HG02938 (cell line): ENCODE measurements around the gene AIRE.

Source experiments
- ATAC-seq: cut with Tn5 transposase; IDR thresholded peaks from one replicate; pipeline ENCODE4 v1.9.1; 2021; ENCODE audit warnings: mild to moderate bottlenecking, moderate library complexity; ENCODE audit not compliant: unreplicated experiment

Gene AIRE

GRCh38 chr21:44303490-44303981 lies 17.9 kb downstream of the AIRE start:
- no peak for ATAC-seq

DNA sequence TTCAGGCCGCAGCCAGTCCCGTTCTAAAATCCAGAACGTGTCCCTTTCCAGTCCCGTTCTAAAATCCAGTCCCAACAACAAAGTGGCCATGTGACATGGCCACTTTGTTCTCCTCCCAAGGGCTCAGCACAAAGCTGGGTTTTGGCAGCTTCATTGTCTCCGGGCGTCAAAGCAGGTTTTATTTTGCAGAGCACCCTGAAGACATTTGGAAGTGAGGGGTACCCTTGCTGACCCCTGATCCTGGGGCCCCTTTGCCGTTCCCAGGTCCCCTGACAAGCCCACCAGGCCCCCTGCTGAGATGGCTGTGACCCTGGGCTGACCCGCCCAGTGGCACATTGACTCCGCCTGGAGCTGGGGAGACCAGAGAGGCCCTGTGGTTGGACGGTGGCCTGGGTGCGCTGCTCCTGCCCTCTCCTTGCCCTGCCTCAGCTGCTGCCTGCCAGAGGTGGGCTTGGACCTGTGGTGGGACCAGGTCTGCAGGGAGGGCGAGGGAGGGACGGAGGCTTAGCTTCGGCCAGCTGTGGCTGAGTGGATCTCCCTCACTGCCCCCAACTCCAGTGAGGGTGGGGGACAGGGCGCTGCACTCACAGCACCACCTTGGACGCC lies 18.4 kb downstream of the AIRE start:
- no peak for ATAC-seq

GRCh38 chr21:44304877-44305293 lies 19.2 kb downstream of the AIRE start:
- no peak for ATAC-seq

- ATAC-seq = no peak
Observed at GRCh38 chr21:44305691-44306090, 20.0 kb downstream of the AIRE start.

GRCh38 chr21:44306936-44307704 lies 21.4 kb downstream of the AIRE start:
- no peak for ATAC-seq

GRCh38 chr21:44310628-44311507 lies 25.2 kb downstream of the AIRE start:
- no peak for ATAC-seq

- no peak for ATAC-seq
Observed at GRCh38 chr21:44312089-44312488, 26.4 kb downstream of the AIRE start.

DNA sequence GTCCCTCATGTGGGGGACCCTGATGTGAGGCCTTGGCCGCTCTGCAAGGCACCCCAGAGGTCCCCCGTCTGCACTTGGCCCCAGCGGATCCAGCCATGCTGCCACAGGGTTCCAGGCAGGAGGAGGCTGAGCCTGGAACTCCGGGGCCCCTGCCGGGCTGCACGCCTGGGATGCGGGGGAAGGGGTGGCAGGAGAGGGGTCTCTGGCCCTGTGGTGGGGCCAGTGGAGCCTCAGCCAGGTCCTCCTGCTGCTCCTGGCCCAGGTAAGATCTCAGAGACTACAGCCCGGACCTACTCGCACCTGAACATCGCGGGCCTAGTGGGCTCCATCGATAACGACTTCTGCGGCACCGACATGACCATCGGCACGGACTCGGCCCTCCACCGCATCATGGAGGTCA lies 27.0 kb downstream of the AIRE start:
- ATAC-seq = no peak

DNA sequence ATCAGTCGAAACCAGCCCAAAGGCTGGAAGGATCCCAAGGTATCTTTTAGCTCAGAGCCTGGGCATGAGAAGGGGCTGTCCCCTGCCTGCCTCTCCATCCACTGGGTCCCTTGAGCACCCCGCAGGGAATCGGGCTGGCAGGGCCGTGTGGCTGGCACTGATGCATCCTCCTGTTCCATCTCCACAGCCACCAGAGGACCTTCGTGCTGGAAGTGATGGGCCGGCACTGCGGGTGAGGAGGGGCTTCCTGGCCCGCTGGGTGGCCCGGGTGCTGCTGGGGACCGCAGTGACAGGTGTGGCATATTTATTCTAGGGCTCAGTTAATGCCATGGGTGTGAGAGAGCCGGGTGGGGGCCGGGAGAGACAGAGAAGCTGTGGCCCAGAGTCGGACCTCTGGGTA lies 27.8 kb downstream of the AIRE start:
- no peak for ATAC-seq

- ATAC-seq = no peak
Observed at GRCh38 chr21:44314128-44314527, 28.5 kb downstream of the AIRE start.

- no peak for ATAC-seq
Observed at GRCh38 chr21:44314561-44314960, 28.9 kb downstream of the AIRE start.

DNA sequence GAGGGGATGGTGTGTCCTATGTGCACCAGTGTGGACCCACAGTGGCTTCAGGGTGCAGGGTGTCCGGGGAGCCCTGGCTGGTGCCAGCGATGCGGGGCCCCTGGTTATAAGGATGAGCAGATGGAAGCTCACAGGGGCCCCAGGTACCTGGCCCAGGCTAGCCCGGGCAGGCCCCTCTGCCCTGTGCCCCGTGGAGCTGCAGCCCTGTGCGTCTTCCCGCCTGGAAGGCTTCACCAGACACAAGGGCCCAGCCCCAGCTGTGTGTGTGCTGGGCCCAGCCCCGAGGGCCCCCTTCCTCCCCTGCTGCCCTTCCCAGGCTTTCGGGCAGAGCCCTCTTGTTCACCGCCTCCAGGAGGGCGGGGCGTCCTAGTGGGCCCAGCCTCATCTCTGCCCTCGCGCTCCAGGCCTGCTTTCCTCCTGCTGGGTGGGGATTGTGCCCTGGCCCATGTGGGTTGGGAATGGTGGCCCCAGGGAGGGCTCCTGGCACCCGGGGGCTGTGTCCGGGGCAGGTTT lies 30.1 kb downstream of the AIRE start:
- no peak for ATAC-seq

DNA sequence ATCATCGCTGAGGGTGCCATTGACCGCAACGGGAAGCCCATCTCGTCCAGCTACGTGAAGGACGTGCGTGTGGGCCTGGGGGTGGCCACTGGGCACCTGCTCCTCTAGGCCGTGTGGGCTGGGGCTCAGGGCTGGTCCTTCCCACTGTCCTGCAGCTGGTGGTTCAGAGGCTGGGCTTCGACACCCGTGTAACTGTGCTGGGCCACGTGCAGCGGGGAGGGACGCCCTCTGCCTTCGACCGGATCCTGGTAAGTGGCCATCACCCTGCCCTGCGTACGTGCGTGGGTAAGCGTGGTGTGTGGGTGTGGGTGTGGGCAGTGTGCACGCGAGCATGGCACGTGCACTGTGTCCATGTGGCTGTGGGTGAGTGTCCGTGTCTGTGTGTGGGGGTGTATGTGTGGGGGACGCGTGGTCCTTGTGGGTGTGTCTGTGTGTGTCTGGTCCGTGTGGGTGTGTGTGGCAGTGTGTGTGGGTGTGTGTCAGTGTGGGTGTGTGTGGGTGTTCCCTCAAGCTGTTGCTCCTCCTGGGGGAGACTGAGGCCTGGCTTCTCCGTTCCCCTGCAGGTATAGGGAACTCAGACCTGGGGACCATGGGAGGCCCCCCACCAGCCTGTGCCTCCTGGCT lies 30.7 kb downstream of the AIRE start:
- ATAC-seq = no peak

- no peak for ATAC-seq
Observed at GRCh38 chr21:44317241-44317782, 31.6 kb downstream of the AIRE start.

- ATAC-seq = no peak
Observed at GRCh38 chr21:44317871-44318270, 32.2 kb downstream of the AIRE start.

DNA sequence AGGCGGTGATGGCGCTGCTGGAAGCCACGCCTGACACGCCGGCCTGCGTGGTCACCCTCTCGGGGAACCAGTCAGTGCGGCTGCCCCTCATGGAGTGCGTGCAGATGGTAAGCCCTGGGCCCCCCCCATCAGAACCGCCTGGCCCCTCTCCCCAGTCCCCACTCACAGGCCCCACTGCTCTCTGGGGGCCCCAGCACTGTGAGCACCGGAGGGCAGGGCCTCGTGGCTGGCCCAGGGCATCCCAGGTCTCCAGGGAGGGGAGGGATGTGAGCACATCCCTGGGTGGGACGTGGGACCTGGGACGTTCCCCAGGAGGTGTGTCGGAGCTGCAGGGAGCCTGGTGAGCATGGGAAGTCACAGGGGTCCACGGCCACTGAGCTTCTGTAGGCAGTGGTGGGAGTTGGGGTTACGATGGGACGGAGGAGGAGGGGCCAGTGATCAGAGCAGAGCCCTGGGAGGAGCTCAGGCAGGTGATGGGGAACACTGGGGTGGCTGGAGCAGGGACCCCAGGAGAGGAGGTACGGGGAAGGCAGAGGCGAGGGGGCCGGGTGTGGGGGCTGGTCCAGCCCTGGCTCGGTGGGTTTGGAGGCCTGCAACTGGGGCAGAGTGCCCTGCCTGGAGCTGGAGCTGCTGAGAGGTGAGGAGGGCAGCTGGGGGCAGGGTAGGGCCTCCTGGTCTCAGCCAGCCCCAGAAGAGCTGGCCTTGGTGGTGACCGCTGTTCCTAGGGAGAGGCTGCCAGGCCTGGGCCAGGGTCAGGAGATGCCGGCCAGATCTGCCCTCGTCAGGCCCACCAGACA lies 33.0 kb downstream of the AIRE start:
- no peak for ATAC-seq

DNA sequence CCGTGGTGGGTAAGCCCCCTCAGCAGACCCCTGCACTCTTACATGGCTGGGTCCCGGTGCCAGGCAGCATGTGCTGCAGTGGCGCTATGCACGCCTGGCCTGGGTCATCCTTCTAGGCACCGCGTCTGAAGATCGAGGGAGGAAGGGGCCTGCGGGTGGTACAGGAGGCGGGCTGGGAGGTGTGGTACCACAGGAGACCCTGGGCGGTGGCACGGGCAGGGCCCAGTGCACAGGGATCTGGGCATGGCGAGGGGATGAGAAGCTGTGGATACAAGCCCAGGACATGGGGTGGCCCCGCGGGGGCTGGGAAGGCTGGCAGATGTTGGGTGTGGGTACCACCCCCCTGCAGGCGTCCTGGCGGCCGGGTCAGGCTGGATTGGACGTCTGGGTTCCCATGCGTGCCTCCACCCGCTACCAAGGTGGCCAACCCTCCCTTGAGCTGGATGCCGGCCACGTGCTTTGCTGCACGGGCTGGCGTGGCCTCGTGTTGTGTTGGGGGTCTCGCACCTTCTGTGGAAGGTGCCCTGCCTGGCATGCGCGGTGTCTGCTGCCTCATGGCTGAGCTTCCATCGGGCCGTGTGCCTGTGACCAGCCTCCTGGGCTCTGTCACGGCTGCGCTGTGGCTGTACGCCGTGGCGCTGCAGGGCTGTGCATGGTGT lies 33.9 kb downstream of the AIRE start:
- ATAC-seq = no peak

- no peak for ATAC-seq
Observed at GRCh38 chr21:44320847-44321246, 35.2 kb downstream of the AIRE start.

DNA sequence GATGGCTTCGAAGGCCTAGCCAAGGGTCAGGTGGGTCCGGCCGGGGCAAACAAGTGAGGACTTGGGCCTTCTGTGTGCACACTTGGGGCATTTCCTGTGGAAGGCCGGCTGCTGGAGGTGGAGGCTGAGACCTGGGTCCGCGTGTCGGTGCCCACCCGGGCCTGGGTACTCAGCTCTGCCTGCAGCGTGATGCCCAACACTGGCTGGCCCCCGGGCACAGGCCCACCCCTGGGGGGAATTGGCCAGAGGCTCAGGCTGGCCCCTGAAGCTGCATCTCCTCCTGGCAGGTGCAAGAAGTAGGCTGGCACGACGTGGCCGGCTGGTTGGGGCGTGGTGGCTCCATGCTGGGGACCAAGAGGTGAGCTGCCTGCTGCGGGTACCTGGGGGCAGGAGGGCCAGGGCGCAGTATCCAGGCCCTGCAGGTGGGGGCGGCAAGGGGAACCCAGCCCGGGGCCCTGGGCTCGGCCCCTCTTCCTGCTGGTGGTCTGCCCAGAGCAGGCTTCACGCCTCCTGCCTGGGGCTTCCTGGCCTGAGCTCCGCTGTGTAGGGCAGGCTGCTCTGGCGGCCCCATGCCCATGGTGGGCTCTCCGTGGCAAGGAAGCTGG lies 36.3 kb downstream of the AIRE start:
- ATAC-seq = no peak
